Astrocyte (in vitro differentiated cells and primary cell): ENCODE results near the gene IGSF3. TPM values are rescaled to one million over a fixed set of nuclear protein-coding genes. Genes with fewer than 3 reads are reported as not detected.

Experiments
- DNase-seq: peaks from one replicate; pipeline ENCODE4 v3.0.0-alpha.2; 2010; ENCODE audit warnings: low read depth
- FAIRE-seq: peaks from 2 replicates; lab custom pipeline; 2011; peaks lifted over from hg19 to GRCh38; lab: Jason Lieb, UNC
- H2AFZ ChIP-seq: 2 replicates; pipeline ENCODE4 v1.6.0; 2012; ENCODE audit warnings: low read depth, low read length, inconsistent platforms
- H3K27ac ChIP-seq: 2 replicates; pipeline ENCODE4 v1.5.1; 2011; ENCODE audit warnings: low read depth, low read length, inconsistent platforms
- H3K27me3 ChIP-seq: 2 replicates; pipeline ENCODE4 v1.6.0; 2011; ENCODE audit warnings: low read length, inconsistent platforms; ENCODE audit not compliant: insufficient read depth
- H3K36me3 ChIP-seq: 2 replicates; pipeline ENCODE4 v1.5.1; 2011; ENCODE audit warnings: low read length, inconsistent platforms; ENCODE audit not compliant: insufficient read depth
- H3K4me1 ChIP-seq: 2 replicates; pipeline ENCODE4 v1.5.1; 2011; ENCODE audit warnings: low read length, inconsistent platforms; ENCODE audit not compliant: insufficient read depth
- H3K4me2 ChIP-seq: 2 replicates; pipeline ENCODE4 v1.6.0; 2012; ENCODE audit warnings: low read length, inconsistent platforms
- H3K4me3 ChIP-seq: 2 replicates; pipeline ENCODE4 v1.5.1; 2011; ENCODE audit warnings: low read depth, mild to moderate bottlenecking, low read length, inconsistent platforms; ENCODE audit not compliant: insufficient read depth
- H3K79me2 ChIP-seq: 2 replicates; pipeline ENCODE4 v1.6.0; 2012; ENCODE audit warnings: mild to moderate bottlenecking, low read length, inconsistent platforms; ENCODE audit not compliant: insufficient read depth
- H3K9ac ChIP-seq: 2 replicates; pipeline ENCODE4 v1.6.0; 2012; ENCODE audit warnings: mild to moderate bottlenecking, low read length, inconsistent platforms
- H3K9me3 ChIP-seq: 2 replicates; pipeline ENCODE4 v1.5.1; 2012; ENCODE audit warnings: low read depth, mild to moderate bottlenecking, low read length, inconsistent platforms; ENCODE audit not compliant: insufficient read depth
- H4K20me1 ChIP-seq: 2 replicates; pipeline ENCODE4 v1.6.0; 2012; ENCODE audit warnings: low read length, inconsistent platforms; ENCODE audit not compliant: insufficient read depth
- H3K27ac Mint-ChIP-seq: one replicate; pipeline ENCODE4 v1.8.0; 2021; ENCODE audit warnings: mild to moderate bottlenecking, mixed read lengths; ENCODE audit not compliant: unreplicated experiment
- H3K27me3 Mint-ChIP-seq: one replicate; pipeline ENCODE4 v1.8.0; 2021; ENCODE audit warnings: low read depth, mixed read lengths; ENCODE audit not compliant: unreplicated experiment
- H3K36me3 Mint-ChIP-seq: one replicate; pipeline ENCODE4 v1.8.0; 2021; ENCODE audit warnings: low read depth, mixed read lengths; ENCODE audit not compliant: unreplicated experiment
- H3K4me1 Mint-ChIP-seq: one replicate; pipeline ENCODE4 v1.8.0; 2021; ENCODE audit warnings: low read depth, mixed read lengths; ENCODE audit not compliant: unreplicated experiment
- H3K4me3 Mint-ChIP-seq: one replicate; pipeline ENCODE4 v1.8.0; 2021; ENCODE audit warnings: mild to moderate bottlenecking, moderate library complexity, mixed read lengths; ENCODE audit not compliant: unreplicated experiment
- H3K9me3 Mint-ChIP-seq: one replicate; pipeline ENCODE4 v1.8.0; 2021; ENCODE audit warnings: mild to moderate bottlenecking, mixed read lengths; ENCODE audit not compliant: unreplicated experiment
- EZH2 ChIP-seq: IDR thresholded peaks from 2 replicates; pipeline ENCODE4 v1.6.1; 2012; ENCODE audit warnings: mild to moderate bottlenecking, low read length, inconsistent platforms; ENCODE audit not compliant: insufficient read depth
- total RNA-seq: library from RNA; stranded (reverse); gene quantifications from 2 replicates; pipeline ENCODE4 v1.2.1, GENCODE V29; 2021
- TF ChIP-seq, protein P1 (sequence below): IDR thresholded peaks from 2 replicates; pipeline ENCODE4 v1.5.1; 2011; ENCODE audit warnings: low read depth, mild to moderate bottlenecking, inconsistent platforms, low read length, moderate library complexity; ENCODE audit not compliant: insufficient read depth

IGSF3 gene
- total RNA-seq, 1 donor from 2014 or later, result 11.7 TPM

DNA sequence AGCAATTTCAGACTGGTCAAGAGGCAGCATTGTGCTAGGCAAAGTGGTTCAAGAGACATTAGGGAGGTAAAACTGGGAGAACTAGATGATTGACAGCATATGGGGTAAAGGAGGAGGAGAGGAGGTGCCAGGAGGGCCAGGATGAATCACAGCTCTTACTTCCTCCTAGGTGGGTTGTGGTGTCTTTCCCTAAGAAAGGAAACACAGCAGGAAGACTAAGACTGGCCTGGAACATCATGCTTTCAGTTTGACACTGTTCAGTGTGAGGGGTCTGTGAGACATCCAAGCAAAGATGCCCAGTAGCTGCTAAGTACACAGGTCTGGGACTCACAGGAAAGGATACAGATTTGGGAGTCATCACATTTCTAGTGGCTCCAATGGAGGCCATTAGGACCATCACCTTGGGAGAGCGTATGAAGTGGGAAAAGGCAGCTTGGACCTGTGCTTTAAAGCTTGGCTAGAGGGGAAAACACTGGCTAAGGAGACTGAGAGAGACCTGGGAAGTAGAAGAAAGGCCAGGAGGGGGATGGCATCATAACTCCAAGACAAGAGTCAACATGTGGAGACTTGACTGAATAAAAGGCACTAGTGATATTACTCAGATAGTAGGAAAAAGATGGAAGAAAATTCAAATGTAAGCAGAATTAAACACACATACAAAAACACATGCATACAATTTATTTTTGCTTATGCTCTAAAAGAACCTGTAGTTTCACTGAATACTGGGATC lies 114.0 kb downstream of the IGSF3 start:
- Histone ChIP-seq H4K20me1 (peaks cover 6% of the 10 kb centered on the region), H3K9me3 (no peaks in the 10 kb centered on the region), H3K4me3 (no peak overlapping the region), H3K9ac (no peak overlapping the region), H3K4me1 (peaks cover 16% of the 10 kb centered on the region), H3K79me2 (peaks cover 33% of the 10 kb centered on the region), H3K27ac (no peak overlapping the region), H2AFZ (no peak overlapping the region), H3K27me3 (no peaks in the 10 kb centered on the region), H3K4me2 (peak overlapping the region; percentile 31), H3K36me3 (no peaks in the 10 kb centered on the region)
- no peaks in the 10 kb centered on the region for H3K27me3 Mint-ChIP-seq
- H3K27ac Mint-ChIP-seq, result no peak overlapping the region
- H3K36me3 Mint-ChIP-seq, result peaks cover 3% of the 10 kb centered on the region
- H3K4me1 Mint-ChIP-seq, result peaks cover 15% of the 10 kb centered on the region
- DNase-seq (no peak), FAIRE-seq (no peak)
- H3K4me3 Mint-ChIP-seq, result no peak overlapping the region
- H3K9me3 Mint-ChIP-seq, result no peaks in the 10 kb centered on the region
- no peak for TF ChIP-seq EZH2
- TF ChIP-seq, protein P1, sequence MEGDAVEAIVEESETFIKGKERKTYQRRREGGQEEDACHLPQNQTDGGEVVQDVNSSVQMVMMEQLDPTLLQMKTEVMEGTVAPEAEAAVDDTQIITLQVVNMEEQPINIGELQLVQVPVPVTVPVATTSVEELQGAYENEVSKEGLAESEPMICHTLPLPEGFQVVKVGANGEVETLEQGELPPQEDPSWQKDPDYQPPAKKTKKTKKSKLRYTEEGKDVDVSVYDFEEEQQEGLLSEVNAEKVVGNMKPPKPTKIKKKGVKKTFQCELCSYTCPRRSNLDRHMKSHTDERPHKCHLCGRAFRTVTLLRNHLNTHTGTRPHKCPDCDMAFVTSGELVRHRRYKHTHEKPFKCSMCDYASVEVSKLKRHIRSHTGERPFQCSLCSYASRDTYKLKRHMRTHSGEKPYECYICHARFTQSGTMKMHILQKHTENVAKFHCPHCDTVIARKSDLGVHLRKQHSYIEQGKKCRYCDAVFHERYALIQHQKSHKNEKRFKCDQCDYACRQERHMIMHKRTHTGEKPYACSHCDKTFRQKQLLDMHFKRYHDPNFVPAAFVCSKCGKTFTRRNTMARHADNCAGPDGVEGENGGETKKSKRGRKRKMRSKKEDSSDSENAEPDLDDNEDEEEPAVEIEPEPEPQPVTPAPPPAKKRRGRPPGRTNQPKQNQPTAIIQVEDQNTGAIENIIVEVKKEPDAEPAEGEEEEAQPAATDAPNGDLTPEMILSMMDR, result no peak

DNA sequence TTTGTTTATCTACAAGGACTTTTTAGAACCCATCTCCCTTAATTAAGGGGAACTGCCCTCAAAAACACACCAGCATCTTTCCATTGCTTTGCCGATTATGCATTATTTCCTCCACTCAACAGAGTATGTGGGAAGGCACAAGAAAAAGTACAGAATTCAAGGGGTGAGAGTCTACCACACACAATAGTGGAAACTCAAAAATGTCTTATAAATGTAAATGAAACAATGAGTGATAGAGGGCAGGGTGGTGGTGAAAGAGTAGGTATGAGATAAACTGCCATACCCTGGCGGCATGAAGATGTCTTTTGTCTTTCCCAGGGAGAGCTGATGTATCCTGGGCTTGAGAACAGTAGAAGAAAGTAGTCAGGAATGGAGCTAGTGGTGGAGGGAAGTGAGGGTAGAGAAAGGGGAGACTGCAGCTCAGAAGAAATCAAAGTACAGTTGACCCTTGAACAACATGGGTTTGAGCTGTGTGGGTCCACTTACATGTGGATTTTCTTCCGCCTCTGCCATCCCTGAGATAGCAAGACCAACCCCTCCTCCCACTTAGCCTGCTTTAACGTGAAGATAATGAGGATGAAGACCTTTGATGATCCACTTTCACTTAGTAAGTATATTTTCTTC lies 121.1 kb downstream of the IGSF3 start:
- Histone ChIP-seq H3K4me3 (no peak overlapping the region), H3K36me3 (no peaks in the 10 kb centered on the region), H3K27ac (no peak overlapping the region), H3K4me1 (no peaks in the 10 kb centered on the region), H3K27me3 (no peaks in the 10 kb centered on the region), H3K4me2 (no peak overlapping the region), H3K9ac (no peak overlapping the region), H4K20me1 (peaks cover 18% of the 10 kb centered on the region), H3K9me3 (no peaks in the 10 kb centered on the region), H3K79me2 (peaks cover 4% of the 10 kb centered on the region), H2AFZ (no peak overlapping the region)
- H3K27me3 Mint-ChIP-seq, result no peaks in the 10 kb centered on the region
- H3K36me3 Mint-ChIP-seq, result peaks cover 12% of the 10 kb centered on the region
- no peak overlapping the region for H3K27ac Mint-ChIP-seq
- DNase-seq (no peak), FAIRE-seq (no peak)
- H3K4me1 Mint-ChIP-seq, result no peaks in the 10 kb centered on the region
- no peak overlapping the region for H3K4me3 Mint-ChIP-seq
- H3K9me3 Mint-ChIP-seq, result no peaks in the 10 kb centered on the region
- TF ChIP-seq EZH2, result no peak
- TF ChIP-seq, protein P1, result no peak

DNA sequence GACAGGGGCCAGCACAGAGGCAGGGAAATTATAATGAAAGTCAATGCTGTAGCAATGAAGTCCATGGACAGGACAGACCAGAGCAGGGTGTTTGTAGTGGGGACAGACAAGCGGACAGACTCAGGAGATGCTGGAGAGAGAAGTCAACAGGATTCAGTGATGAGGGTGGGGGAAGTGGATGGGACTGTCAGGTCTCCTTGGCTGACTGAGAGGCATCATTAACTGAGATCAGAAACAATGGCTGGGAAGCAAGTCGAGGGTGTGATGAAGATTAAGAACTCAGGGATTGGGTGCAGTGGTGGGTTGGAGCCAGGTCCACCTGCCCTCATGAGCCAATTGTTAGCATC lies 122.2 kb downstream of the IGSF3 start:
- Histone ChIP-seq H3K9me3 (no peaks in the 10 kb centered on the region), H3K4me1 (no peaks in the 10 kb centered on the region), H3K9ac (no peak overlapping the region), H3K4me2 (no peak overlapping the region), H3K27ac (no peak overlapping the region), H2AFZ (no peak overlapping the region), H3K4me3 (no peak overlapping the region), H4K20me1 (peaks cover 18% of the 10 kb centered on the region), H3K36me3 (no peaks in the 10 kb centered on the region), H3K27me3 (no peaks in the 10 kb centered on the region), H3K79me2 (peaks cover 4% of the 10 kb centered on the region)
- H3K4me1 Mint-ChIP-seq, result no peaks in the 10 kb centered on the region
- no peaks in the 10 kb centered on the region for H3K27me3 Mint-ChIP-seq
- FAIRE-seq (no peak), DNase-seq (no peak)
- H3K4me3 Mint-ChIP-seq, result no peak overlapping the region
- peaks cover 14% of the 10 kb centered on the region for H3K36me3 Mint-ChIP-seq
- TF ChIP-seq, protein P1, result no peak
- no peak for TF ChIP-seq EZH2
- no peak overlapping the region for H3K27ac Mint-ChIP-seq
- H3K9me3 Mint-ChIP-seq, result no peaks in the 10 kb centered on the region
